ENCODE results near the gene SDK1. TPM values are rescaled to one million over a fixed set of nuclear protein-coding genes. Genes with fewer than 3 reads are reported as not detected.
"Not testable (repeated sequence)": the region's sequence is repeated elsewhere in the genome, so short reads cannot be mapped to it uniquely, and the experiment has no call there.

SDK1 gene
- total RNA-seq, 1 donor from 2014 or later = 7.5 TPM

DNA sequence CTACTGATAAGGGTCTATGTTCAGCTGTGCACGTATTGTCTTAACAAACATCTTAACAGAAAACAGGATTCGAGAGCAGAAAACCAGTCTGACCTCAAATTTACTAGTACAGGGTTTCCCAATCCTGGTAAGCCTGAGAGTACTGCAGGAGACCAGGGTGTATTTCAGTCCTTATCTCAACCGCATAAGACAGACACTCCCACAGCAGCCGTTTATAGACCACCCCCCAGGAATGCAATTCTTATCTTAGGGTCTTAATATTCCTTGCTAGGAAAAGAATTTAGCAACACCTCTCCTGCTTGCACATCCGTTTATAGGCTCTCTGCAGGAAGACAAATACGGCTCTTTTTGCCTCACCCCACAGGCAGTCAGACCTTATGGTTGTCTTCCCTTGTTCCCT is 277.3 kb downstream of the SDK1 start:
- DNase-seq (ENCODE audit: low spot score) = no peak

DNA sequence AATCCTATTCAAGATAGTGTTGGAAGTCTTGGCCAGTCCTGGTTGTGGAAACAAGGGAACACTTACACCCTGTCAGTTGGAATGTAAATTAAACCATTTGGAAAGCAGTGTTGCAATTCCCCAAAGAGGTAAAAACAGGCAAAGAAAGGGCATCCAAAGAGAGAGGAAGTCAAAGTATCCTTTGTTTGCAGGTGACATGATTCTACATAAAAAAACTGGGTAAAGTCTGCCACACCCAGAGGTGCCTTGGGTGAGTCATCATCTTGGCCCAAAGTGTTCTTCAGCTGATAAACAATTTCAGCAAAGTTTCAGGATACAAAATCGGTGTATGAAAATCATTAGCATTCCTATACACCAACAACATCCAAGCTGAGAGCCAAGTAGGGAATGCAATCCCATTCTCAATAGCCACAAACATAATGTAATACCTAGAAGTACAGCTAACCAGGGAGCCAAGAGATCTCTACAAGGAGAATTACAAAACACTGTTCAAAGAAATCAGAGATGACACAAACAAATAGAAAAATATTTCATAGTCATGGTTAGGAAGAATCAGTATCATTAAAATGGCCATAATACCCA is 278.7 kb downstream of the SDK1 start:
- DNase-seq (ENCODE audit: low spot score) = no peak

DNA sequence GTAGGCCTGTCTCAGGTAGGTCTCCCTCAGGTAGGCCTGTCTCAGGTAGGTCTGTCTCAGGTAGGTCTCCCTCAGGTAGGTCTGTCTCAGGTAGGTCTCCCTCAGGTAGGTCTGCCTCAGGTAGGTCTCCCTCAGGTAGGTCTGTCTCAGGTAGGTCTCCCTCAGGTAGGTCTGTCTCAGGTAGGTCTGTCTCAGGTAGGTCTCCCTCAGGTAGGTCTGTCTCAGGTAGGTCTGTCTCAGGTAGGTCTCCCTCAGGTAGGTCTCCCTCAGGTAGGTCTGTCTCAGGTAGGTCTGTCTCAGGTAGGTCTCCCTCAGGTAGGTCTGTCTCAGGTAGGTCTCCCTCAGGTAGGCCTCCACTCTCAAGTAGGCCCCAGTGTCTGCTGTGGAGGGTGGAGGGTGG is 281.1 kb downstream of the SDK1 start:
- DNase-seq (ENCODE audit: low spot score) = not testable (repeated sequence)

DNA sequence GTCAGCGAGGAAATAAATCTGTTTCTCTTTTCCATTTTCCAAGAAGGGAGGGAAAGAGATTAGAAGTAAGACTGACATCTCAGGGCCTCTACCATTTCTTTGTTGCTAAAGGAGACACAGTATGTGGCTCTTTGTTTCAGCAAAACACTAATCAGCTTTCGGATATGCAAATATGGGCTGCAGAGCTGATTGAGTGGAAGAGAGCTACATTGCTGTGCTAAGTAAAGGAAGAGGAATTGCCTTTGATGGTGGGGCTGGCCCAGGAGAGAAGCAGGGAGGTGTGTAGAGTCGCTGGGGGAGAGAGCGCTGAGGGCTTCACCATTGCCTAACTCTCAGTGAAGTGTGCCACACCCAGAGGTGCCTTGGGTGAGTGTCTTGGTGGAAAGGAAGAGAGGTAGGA is 284.8 kb downstream of the SDK1 start:
- DNase-seq (ENCODE audit: low spot score) = no peak

DNA sequence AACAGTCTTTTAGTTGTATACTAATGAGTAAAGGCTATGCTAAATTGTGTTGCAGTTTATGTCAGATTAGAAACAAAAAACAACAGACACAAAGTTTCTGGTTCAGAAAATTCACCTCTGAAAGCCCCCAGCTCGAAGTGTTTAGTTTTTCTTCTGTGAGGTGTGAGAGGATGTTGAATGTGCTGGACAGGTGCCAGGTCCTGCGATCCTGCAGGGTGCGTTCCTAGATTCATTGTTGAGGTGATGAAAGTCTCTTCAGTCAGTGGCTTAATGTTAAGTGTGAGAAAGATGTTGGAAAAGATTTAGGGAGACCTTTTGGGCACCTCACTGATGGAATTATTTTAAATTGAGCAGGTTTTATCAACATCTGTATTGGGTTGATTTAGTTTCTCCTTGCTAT is 287.3 kb downstream of the SDK1 start:
- DNase-seq (ENCODE audit: low spot score) = no peak

DNA sequence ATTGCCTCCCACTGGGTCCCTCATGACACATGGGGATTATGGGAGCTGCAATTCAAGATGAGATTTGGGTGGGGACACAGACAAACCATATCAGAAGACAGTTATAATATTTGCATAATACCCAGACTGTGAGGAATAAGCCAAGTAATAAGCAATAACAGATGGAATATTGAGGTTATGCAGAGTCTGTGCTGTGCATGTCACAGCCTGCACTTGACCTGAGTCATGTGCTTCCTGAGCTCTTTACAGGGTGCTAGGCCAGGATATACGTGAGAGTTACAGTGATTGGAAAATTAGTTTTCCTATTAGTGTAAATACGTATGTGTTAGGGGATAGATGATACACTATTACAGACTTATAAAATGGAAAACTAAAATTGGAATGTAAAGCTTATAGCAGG is 288.7 kb downstream of the SDK1 start:
- no peak for DNase-seq (ENCODE audit: low spot score)

DNA sequence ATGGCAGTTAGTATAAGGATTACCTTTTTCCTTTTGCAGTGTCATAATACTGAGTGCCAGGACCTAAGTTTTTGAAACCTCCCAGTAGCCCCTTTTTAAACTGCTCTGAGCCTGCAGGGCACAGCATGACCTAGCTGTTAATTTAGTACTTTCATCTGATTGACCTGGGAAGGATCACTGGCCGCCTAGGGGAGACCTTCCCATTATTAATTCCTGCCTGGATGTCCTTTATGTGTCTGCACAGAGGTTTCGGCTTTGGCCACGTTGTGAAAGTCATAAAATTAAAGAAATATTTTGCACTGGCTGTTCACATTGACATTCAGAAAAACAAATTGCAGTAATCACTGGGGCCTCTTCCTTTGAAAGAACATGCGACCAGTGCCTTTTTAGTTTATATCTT is 290.2 kb downstream of the SDK1 start:
- DNase-seq (ENCODE audit: low spot score) = no peak

DNA sequence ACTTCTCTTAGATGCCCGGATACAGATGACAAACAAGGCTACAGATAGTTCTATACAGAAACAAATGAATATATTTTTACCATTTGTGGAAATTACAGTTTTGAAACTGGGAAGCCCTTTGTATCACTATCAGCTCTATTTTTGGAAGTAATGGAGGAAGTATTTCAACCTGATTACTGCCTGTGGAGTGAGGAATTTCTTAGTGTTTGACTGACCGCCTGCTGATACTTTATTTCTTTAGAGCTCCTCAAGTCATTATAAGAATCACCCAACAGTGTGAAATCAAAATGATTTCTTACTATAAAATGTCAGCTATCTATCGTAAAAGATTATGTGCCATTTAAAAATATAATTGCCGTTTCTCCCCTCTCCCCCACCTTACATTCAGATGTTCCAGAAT is 290.9 kb downstream of the SDK1 start:
- no peak for DNase-seq (ENCODE audit: low spot score)

DNA sequence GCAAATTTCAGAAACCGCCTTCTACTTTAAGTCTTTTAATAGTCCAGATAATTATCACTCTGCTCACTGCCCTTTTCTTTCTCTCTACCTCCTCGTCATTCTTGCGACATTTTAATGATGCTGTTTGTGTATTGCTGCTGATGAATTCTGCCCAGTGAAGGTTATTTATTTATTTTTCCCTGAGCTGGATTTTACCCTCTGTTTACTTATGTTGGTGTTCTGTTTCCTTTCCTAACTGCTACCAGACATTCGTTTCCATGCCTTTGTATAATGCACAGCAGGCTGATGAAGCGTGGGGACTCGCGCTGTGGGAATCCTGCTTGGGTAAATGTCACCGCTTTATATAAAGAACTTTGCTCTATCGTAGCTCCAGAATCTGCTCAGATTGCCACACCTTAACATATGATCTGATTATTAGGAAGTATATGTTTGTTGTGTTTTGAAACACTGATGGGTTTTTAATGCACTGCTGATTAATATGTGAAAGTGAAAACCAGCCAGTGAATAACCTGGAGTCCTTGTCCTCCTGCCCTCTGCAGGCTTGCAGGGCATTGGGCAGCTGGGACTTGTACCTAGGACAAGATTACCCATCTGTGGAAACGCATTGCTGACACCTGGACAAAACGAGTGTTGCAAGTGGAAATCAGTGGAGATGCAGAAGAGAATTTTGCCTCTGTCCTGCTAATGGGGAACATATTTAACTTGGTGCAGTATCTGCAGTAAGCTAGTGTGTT is 291.5 kb downstream of the SDK1 start:
- no peak for DNase-seq (ENCODE audit: low spot score)

DNA sequence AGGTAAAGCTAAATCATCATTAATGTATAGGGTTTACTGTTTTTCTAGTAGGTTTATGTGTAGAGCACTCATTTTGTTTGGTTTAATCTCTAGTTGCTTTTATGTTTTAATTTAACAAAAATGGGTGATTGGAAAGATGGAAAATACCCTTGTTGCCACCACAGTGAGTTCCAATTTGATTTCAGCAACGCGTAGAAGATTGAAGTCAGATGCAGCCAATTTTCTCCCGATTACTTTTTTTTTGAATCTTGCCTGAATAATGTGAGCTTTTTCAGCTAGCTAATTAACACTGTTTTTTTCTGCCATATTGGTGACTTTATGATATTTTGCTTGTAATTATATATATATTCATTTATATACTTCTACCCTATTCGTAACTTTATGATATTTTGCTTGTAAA is 293.8 kb downstream of the SDK1 start:
- no peak for DNase-seq (ENCODE audit: low spot score)

DNA sequence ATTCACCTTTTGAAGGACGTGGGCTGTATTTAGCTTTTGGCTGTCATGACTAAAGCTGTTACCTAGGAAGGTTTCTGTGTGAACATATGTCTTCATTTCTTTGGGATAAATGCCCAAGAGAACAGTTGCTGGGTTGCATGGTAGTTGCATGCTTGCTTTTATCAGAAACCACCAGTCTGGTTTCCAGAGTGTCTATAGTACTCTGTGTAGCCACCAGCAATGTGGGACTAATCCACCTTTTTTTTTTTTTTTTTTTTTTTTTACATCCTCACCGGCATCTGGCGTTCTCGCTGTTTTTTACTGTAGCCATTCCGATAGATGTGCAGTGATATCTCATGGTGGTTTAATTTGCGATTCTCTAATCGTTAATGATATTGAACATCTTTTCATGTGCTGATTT is 297.8 kb downstream of the SDK1 start:
- no peak for DNase-seq (ENCODE audit: low spot score)

DNA sequence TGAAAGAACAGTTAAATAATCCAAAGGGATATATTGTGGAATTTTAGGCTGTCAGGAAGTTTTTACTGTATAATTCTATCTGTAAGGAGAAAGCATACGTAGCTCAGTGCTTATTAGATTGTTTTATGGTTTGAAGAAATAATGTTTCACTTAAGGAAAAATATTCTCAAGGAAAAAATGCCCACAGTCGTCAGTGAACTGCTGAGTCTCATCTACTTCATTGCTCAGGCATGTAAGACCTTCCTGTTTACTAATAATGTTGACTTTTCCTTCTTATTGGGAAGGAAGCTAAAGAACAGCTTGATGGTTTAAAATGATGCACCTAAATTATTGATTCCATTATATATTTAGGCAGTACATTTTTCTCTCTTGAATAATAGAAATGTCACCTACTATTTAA is 304.2 kb downstream of the SDK1 start:
- DNase-seq (ENCODE audit: low spot score) = no peak

DNA sequence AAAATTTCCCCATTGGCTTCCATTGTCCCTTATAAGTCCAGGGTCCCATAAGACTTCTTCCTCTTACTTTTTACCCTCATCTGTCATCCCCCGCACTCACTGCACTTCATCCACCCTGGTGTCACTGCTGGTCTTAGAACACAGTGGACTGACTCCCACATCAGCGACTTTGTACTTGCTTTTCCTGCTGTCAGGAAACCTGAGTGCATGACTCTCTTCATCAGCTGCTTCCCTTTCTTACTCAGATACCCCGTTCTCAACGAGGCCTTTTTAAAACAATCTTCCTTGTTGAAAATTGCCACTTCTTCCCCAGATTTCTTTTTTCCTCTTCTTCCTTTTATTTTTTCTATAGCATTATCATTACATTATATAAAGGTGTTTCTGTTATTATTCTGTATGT is 305.4 kb downstream of the SDK1 start:
- DNase-seq (ENCODE audit: low spot score) = no peak

DNA sequence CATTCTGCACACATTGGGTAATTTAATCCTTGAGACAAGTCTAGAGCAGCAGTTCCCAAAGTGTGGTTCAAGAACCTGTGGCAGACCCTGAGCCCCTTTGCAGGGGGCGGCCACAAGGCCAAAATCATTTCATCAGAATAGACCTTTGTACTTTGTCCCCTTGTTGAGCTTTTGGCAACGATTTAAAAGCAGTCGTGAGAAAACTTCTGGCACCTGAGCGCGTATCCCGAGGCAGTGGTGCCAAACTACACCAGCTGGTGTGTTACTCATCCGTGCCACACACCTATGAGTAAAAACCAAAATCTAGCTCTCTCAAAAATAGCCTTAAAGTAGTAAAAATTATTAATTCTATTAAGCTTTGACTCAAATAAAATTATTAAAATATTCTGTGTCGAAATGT is 306.8 kb downstream of the SDK1 start:
- DNase-seq (ENCODE audit: low spot score) = no peak

DNA sequence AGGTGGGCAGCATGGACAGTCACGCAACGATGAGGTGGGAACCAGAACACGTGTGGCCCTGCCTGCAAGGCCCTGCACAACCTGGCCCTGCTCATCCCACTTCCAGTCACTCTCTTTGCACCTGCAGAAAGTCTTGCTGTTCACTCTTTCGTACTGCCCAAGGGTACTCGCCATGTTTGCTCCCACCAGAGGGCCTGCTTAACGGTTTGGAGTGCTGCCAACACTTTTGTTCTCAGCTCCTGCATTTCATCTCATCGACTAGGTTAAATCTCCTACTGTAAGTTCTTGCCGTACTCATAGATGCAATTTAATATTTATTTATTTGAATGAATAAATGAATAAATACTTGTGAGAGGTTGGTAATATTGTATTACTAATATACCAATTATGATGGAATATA is 315.3 kb downstream of the SDK1 start:
- no peak for DNase-seq (ENCODE audit: low spot score)

DNA sequence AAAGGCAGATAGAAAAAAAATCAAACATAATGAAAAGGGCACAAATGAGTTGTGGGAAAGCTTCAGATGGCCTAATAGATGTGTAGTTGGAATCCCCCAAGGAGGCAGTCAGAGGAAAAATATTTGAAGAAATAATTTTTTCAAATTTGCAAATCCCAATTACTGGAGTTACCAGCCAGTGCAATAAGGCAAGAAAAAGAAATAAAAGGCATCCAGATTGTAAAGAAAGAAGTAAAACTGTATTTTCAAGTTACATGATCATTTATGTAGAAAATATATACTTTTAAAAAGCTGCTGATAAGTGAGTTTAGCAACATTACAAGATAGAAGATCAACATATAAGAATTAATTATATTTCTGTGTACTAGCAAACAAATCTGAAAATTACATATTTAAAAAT is 329.0 kb downstream of the SDK1 start:
- no peak for DNase-seq (ENCODE audit: low spot score)

DNA sequence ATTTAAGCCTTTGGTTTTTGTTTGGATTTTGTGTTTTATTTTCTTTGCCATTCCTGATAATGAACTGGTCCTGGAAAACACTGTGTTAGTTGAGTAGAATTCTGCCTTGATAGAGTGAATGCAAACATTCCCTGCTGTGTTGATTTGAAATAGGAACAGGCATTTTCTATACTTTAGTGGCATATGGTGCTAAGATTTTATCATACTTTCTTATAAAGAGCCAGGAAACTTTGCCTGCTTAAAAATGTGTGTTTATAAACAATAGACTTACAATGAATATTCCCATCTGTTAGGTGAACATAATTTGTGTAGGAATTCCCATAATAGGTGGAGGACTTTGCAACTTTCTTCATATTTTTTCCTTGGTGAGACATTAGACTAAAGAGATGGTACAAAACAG is 333.3 kb downstream of the SDK1 start:
- DNase-seq (ENCODE audit: low spot score) = no peak

DNA sequence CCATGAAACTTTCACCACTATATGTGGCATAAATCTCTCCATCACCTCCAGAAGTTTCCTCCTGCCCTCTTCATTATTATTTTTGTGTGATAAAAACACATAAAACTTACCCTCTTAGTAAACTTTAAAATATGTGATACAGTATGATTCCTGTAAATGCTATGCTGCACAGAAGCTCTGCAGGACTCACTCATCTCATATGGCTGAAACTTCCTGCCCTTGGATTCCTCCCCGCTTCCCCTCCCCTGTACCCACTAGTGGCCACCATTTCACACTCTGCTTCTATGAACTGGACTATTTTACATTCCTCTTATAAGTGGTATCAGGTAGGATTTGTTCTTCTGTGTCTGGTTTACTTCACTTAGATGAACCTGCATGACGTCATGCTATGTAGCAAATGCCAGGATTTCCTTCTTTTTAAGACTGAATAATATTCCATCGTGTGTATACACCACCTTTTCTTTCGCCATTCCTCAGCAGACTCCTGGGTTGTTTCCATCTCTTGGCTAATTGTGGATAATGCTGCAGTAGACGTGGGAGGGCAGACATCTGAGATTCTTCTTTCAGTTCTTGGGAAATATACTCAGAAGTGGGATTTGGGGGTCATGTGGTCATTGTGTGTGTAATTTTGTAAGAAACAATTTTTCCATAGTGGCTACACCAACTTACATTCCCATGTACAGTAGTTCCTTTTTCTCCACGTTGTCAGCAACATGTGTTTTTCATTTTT is 335.2 kb downstream of the SDK1 start:
- DNase-seq (ENCODE audit: low spot score) = no peak

DNA sequence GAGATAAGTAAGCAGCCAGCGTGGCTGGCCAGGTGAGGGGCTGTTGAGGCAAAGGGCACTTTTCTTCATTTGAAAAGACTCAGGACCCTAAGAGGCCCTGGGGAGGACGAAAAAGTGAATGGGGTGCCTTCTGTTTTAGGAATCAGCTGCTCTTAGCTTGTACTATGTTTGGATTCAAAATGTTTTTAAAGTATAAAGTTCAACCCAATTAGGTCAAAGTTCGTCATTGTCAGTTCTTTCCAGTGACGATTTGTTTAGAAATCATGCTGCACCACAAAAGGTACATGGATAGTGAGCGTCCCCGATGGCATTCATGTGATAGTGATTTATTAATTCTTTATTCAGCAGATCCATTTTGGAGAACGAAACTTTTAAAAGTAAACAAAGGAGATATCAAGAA is 338.2 kb downstream of the SDK1 start:
- no peak for DNase-seq (ENCODE audit: low spot score)

DNA sequence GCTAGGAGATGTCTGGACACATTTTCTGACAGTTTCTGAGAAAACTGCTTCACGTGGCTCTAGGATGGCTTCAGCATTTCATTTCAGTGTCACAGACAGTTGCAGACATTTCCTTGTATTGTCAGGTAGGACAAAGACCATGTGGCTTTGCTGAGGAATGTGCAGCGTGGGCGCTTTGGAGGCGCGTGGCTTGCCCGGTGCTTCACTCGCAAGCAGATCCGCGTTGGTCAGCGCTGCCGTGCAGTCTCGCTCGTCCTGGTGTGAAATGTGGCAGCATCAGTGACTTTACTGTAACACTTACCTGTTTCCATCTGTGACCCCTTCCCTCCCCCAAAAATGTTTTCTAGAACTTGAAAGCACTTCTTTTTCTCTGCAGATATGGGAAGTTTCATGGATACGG is 340.5 kb downstream of the SDK1 start:
- no peak for DNase-seq (ENCODE audit: low spot score)

DNA sequence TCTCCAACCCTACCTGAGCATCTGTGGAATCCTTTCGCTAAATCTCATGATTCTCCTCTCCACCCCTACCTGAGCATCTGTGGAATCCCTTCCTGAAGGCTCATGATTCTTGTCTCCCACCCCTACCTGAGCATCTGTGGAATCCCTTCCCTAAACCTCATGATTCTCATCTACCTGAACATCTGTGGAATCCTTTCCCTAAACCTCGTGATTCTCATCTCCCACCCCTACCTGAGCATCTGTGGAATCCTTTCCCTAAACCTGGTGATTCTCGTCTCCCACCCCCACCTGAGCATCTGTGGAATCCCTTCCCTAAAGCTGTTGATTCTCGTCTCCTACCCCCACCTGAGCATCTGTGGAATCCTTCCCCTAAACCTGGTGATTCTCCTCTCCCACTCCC is 342.0 kb downstream of the SDK1 start:
- no peak for DNase-seq (ENCODE audit: low spot score)

DNA sequence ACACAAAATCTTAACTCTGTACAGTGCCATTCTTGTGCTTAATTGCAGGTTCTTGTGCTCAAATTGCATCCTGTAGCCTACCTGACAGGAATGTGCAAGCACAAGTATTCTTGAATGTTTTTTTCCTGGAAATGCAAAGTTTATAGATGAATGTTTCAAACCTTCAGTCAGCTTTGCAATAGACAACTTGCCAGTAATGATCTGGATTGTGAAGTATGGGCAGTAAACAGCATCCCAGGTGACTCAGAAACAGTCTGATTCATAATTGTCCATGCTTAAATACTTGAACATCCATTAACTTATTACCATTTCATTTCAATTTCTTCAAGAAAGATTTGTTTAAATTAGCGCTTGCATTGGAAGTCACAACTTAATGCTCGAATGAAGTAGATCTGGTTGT is 347.2 kb downstream of the SDK1 start:
- no peak for DNase-seq (ENCODE audit: low spot score)

DNA sequence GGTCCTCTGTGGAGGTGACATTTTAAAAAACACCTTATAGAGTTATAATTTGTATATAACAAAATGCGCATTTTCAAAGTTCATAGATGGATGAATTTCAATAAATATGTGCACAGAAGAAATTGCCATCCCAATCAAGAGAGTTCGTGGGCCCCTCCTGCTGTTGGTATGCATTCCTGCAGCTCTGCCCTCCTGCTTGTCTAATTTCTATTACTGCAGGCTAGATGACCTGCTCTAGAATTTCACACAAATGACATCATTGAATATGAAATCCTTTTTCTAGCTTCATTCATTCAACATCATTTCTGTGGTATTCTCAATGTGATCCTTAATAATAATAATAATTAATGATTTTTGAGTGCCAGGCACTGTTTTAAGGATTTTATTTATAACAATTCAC is 348.2 kb downstream of the SDK1 start:
- DNase-seq (ENCODE audit: low spot score) = no peak

All from mesenteric fat pad (tissue), 1 donor.